Fibroblast of skin of left quadriceps (primary cell): ENCODE results near the gene CCR1.
"Not testable (repeated sequence)": the region's sequence is repeated elsewhere in the genome, so short reads cannot be mapped to it uniquely, and the experiment has no call there.

Experiments
- DNase-seq, 2 experiments: peaks; one replicate each; pipeline ENCODE4 v3.0.0-alpha.2; 2013; ENCODE audit warnings: low read depth in 2 of 2

Gene CCR1

GRCh38 chr3:46168583-46169345 is 39.3 kb downstream of the CCR1 start:
- no peak for DNase-seq

DNA sequence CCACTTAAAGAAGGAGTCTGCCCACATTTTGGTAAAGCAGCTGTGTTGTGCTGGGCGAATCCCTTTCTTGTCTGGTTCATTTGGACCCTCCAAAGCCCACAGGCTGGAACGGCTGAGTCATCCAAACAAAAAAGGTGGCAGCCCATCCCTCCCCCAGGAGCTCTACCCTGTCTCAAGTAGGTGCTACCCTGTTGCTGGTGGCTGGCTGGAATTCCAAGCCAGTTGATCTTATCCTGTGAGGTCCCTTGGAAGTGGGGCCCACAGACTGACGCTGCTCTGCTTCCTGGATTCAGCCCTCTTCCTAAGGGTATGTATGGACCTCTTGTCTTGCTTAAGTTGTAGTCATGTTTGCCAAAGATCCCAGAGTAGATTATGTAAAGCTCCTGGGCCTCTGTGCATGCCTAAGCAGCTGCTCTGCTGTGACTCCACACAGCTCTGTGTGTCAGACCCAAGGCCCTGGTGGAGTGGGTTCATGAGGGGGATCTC is 44.5 kb downstream of the CCR1 start:
- no peak for DNase-seq

GRCh38 chr3:46162975-46163555 is 45.0 kb downstream of the CCR1 start:
- DNase-seq, result no peak

DNA sequence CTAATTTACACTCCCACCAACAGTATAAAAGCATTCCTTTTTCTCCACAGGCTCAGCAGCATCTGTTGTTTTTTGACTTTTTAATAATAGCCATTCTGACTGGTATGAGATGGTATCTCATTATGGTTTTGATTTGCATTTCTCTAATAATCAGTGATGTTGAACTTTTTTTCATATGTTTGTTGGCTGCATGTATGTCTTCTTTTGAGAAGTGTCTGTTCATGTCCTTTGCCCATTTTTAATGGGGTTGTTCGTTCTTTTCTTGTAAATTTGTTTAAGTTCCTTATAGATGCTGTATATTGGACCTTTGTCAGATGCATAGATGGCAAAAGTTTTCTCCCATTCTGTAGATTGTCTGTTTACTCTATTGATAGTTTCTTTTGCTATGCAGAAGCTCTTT is 50.4 kb downstream of the CCR1 start:
- not testable (repeated sequence) for DNase-seq

- DNase-seq, result no peak
These were observed 53.8 kb downstream of the CCR1 start for GRCh38 chr3:46154311-46154710.
